Measurements from ENCODE around the gene GABPB2. TPM values are rescaled to one million over a fixed set of nuclear protein-coding genes. Genes with fewer than 3 reads are reported as not detected.

The GABPB2 gene
- total RNA-seq, 1 donor, result 16.3 TPM

GRCh38 chr1:151049458-151049857 lies 21.1 kb upstream of the GABPB2 start:
- Histone ChIP-seq H3K27ac (ENCODE audit: low read depth, low read length) (no peak overlapping the region), H3K9me3 (ENCODE audit: low read depth, low read length) (no peaks in the 10 kb centered on the region), H2AFZ (ENCODE audit: low read length) (no peak overlapping the region), H4K20me1 (ENCODE audit: insufficient read depth, low read length) (peaks cover 9% of the 10 kb centered on the region), H3K4me1 (ENCODE audit: insufficient read depth, low read length) (peaks cover 11% of the 10 kb centered on the region), H3K79me2 (ENCODE audit: insufficient read depth, low read length) (peaks cover 9% of the 10 kb centered on the region), H3K36me3 (ENCODE audit: insufficient read depth, low read length) (peaks cover 42% of the 10 kb centered on the region), H3K4me3 (ENCODE audit: insufficient read depth, low read length) (no peak overlapping the region), H3K27me3 (ENCODE audit: insufficient read depth, low read length) (no peaks in the 10 kb centered on the region), H3K4me2 (ENCODE audit: insufficient read depth, low read length) (no peak overlapping the region)
- DNase-seq (ENCODE audit: insufficient read length, low spot score, missing footprints), result no peak
- TF ChIP-seq CTCF (IDR thresholded peaks at IDR 0.05; ENCODE audit: extremely low read depth, low read depth, low read length), result no peak

- Histone ChIP-seq H3K27ac (ENCODE audit: low read depth, low read length) (no peak overlapping the region), H3K36me3 (ENCODE audit: insufficient read depth, low read length) (peaks cover 49% of the 10 kb centered on the region), H3K27me3 (ENCODE audit: insufficient read depth, low read length) (no peaks in the 10 kb centered on the region), H3K9me3 (ENCODE audit: low read depth, low read length) (no peaks in the 10 kb centered on the region), H3K4me2 (ENCODE audit: insufficient read depth, low read length) (no peak overlapping the region), H3K4me1 (ENCODE audit: insufficient read depth, low read length) (peaks cover 11% of the 10 kb centered on the region), H4K20me1 (ENCODE audit: insufficient read depth, low read length) (peaks cover 15% of the 10 kb centered on the region), H3K4me3 (ENCODE audit: insufficient read depth, low read length) (no peak overlapping the region), H2AFZ (ENCODE audit: low read length) (no peak overlapping the region), H3K79me2 (ENCODE audit: insufficient read depth, low read length) (peaks cover 16% of the 10 kb centered on the region)
- DNase-seq (ENCODE audit: insufficient read length, low spot score, missing footprints), result no peak
- TF ChIP-seq CTCF (IDR thresholded peaks at IDR 0.05; ENCODE audit: extremely low read depth, low read depth, low read length), result no peak
Measured at GRCh38 chr1:151050051-151050688, 20.4 kb upstream of the GABPB2 start.

GRCh38 chr1:151051356-151052009 lies 19.1 kb upstream of the GABPB2 start:
- H3K27me3 ChIP-seq (ENCODE audit: insufficient read depth, low read length), result no peaks in the 10 kb centered on the region
- H2AFZ ChIP-seq (ENCODE audit: low read length), result no peak overlapping the region
- H3K36me3 ChIP-seq (ENCODE audit: insufficient read depth, low read length), result peaks cover 62% of the 10 kb centered on the region
- TF ChIP-seq CTCF (IDR thresholded peaks at IDR 0.05; ENCODE audit: extremely low read depth, low read depth, low read length), result no peak
- peaks cover 22% of the 10 kb centered on the region for H3K4me1 ChIP-seq (ENCODE audit: insufficient read depth, low read length)
- H3K4me2 ChIP-seq (ENCODE audit: insufficient read depth, low read length), result no peak overlapping the region
- DNase-seq (ENCODE audit: insufficient read length, low spot score, missing footprints), result no peak
- H4K20me1 ChIP-seq (ENCODE audit: insufficient read depth, low read length), result peaks cover 28% of the 10 kb centered on the region
- peaks cover 29% of the 10 kb centered on the region for H3K79me2 ChIP-seq (ENCODE audit: insufficient read depth, low read length)
- no peaks in the 10 kb centered on the region for H3K9me3 ChIP-seq (ENCODE audit: low read depth, low read length)
- no peak overlapping the region for H3K27ac ChIP-seq (ENCODE audit: low read depth, low read length)
- no peak overlapping the region for H3K4me3 ChIP-seq (ENCODE audit: insufficient read depth, low read length)

- H3K36me3 ChIP-seq (ENCODE audit: insufficient read depth, low read length), result peaks cover 67% of the 10 kb centered on the region
- DNase-seq (ENCODE audit: insufficient read length, low spot score, missing footprints), result no peak
Measured at GRCh38 chr1:151054971-151055547, 15.5 kb upstream of the GABPB2 start.

More at GRCh38 chr1:151054971-151055547, 15.5 kb upstream of the GABPB2 start:
- TF ChIP-seq CTCF (IDR thresholded peaks at IDR 0.05; ENCODE audit: extremely low read depth, low read depth, low read length), result no peak
- Histone ChIP-seq H3K27me3 (ENCODE audit: insufficient read depth, low read length) (no peaks in the 10 kb centered on the region), H3K79me2 (ENCODE audit: insufficient read depth, low read length) (peaks cover 62% of the 10 kb centered on the region), H3K27ac (ENCODE audit: low read depth, low read length) (peak overlapping the region; percentile 53), H2AFZ (ENCODE audit: low read length) (no peak overlapping the region), H3K4me2 (ENCODE audit: insufficient read depth, low read length) (no peak overlapping the region), H4K20me1 (ENCODE audit: insufficient read depth, low read length) (peaks cover 49% of the 10 kb centered on the region), H3K4me1 (ENCODE audit: insufficient read depth, low read length) (peaks cover 31% of the 10 kb centered on the region), H3K4me3 (ENCODE audit: insufficient read depth, low read length) (no peak overlapping the region), H3K9me3 (ENCODE audit: low read depth, low read length) (no peaks in the 10 kb centered on the region)

Measured in osteoblast (primary cell).